GM12891 (cell line): ENCODE results near the gene PLAAT1.

Experiments
- POLR2A ChIP-seq: IDR thresholded peaks from 2 replicates; pipeline ENCODE4 v1.6.1; 2011; ENCODE audit warnings: low read depth, low read length, control low read depth
- POLR2AphosphoS5 ChIP-seq: IDR thresholded peaks from 2 replicates; pipeline ENCODE4 v1.6.1; 2011; ENCODE audit warnings: low read depth, low read length, control low read depth

DNA sequence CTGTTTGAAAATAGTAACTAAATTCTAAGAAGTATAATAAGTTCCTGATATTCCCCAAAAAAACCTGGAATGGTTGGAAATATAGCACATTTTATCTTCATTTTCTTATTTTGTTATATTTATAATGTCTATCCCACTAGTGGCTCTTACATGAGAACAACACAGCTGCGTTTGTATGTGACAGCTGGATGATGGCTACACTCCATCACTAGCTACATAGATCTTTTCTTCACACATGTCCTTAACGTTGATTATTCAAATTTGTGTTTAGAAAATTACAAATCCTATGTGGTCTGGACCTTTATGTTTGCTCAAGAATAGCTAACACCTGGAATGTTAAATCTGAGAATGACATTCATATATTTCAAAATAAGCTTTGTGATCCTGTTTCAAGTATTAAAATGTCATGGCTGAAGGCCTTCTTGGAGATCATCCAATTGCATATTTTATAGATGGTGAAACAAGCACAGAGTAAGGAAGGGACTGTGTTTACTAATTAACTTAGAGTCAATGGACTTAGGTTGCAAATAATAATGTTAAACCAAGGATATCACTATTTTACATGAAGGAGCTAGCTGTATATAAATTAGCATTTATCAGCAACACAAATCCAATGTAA lies 76.8 kb downstream of the PLAAT1 start:
- no peak for TF ChIP-seq POLR2A
- TF ChIP-seq POLR2AphosphoS5, result no peak
